GM21786 (cell line): ENCODE results near the gene FFAR3.
"Not testable (repeated sequence)": the region's sequence is repeated elsewhere in the genome, so short reads cannot be mapped to it uniquely, and the experiment has no call there.

Experiments used
- ATAC-seq: cut with Tn5 transposase; IDR thresholded peaks from one replicate; pipeline ENCODE4 v1.9.1; 2021; ENCODE audit not compliant: unreplicated experiment

Gene FFAR3

DNA sequence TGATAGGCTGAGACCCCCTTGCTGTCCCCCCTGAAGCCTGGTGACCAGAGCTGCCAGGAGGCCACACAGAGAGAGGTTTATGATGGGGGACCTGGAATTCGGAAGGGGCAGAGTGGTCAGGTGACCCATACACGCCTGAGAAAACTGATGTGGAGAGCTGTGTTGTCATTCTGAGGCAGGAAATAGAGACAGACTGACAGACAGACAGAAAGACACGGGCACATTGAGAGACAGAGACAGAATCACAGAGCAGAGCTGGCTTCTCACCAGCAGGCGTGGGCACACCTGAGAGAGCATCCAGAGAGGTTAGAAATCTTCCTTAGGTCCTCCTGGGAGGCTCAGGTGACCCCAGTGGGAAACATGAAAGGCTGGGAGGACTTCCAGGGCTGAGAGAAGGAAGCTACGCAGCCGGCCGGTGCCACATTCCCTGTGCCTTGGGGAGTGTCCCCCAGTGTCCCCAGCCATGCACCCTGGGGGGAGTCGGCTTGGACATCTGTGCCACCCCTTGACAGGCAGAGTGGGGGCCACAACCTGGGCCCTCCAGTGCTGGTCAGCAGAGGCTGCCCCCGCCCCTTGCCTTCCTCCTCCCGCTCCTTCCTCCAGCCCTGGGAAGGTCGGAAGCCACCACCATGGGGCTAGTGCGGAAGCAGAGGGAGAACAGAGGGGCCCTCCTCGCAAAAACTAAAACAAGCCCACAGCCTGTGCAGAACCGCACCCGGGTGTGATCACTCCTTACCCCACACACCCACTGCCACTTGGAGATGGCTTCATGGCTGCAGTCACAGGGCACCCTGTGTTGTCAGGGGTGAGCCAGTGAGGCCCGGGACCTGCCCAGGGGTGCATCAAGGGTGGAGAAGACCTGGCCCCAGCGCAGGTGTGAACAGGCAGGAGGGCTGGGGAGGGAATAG is 8.4 kb upstream of the FFAR3 start:
- ATAC-seq = no peak

DNA sequence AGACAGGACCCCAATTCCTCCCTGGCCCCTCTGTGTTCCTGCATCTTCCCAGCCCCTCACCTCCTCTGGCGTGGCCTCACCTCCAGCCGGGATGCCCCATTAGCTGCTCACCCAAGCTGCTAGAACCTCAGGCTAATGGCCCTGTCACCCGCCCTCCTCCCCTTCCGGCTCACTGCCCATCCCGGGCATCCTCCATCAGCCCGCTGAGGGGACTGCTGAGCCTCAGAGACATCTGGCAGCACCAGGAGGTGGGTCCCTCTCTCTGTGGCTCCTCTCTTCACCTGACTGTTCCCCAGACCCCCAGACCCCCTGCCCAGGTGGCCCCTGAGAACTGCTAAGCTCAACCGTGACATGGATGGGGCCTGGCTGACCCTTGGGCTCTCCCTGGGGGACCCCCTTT is 7.7 kb upstream of the FFAR3 start:
- no peak for ATAC-seq

DNA sequence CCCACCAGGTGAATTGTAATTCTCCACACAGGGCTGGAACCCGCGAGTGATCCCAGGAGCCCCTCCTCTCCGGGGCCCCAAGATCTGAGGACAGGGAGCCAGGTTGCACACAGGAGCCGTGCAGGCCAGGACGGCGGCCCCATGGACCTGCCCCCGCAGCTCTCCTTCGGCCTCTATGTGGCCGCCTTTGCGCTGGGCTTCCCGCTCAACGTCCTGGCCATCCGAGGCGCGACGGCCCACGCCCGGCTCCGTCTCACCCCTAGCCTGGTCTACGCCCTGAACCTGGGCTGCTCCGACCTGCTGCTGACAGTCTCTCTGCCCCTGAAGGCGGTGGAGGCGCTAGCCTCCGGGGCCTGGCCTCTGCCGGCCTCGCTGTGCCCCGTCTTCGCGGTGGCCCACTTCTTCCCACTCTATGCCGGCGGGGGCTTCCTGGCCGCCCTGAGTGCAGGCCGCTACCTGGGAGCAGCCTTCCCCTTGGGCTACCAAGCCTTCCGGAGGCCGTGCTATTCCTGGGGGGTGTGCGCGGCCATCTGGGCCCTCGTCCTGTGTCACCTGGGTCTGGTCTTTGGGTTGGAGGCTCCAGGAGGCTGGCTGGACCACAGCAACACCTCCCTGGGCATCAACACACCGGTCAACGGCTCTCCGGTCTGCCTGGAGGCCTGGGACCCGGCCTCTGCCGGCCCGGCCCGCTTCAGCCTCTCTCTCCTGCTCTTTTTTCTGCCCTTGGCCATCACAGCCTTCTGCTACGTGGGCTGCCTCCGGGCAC is 6.7 kb upstream of the FFAR3 start:
- ATAC-seq = no peak

DNA sequence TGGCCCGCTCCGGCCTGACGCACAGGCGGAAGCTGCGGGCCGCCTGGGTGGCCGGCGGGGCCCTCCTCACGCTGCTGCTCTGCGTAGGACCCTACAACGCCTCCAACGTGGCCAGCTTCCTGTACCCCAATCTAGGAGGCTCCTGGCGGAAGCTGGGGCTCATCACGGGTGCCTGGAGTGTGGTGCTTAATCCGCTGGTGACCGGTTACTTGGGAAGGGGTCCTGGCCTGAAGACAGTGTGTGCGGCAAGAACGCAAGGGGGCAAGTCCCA is 6.1 kb upstream of the FFAR3 start:
- no peak for ATAC-seq

DNA sequence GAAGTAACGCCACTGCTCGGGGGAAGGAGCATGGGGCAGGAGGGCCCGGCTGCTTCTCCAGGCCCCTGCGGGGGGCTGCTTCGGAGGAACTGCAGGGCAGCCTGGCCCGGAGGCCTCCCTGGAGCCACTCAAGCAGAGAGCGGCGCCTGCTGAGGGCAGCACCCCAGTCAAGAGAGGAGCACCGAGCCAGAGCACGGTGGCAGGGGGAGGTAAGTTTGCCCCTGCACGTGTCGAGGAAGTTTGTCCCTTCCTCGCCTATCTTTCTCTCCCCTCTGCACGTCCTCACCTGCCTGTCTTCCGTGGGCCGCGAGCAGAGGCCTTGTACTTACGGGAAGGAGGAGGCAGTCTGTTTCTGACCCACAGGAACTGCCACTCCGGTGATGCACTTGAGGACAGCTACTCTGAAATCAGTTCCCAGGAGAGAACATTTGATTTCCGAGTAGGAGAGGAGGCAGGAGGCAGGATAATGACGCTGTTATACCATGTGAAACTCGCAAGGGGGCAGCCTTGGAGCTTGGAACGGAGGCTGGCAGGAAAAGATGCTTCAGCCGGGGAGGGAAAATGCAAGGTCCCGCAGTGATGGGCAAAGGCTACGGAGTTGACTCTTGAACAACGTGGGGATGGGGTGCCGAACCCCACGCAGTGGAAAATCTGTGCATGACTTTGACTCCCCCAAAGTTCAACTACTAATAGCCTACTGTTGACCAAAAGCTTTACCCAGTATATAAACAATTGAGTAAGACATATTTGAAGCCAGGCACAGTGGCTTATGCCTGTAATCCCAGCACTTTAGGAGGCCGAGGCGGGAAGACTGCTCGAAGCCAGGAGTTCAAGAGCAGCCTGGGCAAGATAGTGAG is 5.6 kb upstream of the FFAR3 start:
- no peak for ATAC-seq

DNA sequence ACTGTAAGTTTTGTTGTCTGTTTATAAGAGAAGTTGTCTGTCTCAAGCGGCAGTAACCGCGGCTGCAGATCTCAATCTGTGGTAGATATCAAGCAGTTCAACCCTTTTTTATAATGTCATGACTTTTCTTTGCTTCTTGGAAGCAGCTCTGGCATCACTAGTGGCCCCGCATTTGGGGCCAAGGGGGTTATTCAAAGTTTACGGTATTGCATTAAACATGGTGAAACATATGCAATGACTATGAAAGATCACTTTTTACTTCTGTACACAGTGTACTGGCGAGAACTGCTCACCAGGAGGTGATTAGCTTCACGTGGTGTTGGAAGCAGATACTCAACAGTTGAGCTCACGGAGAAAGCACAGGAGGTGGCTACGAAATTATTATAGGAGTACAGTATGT is 4.6 kb upstream of the FFAR3 start:
- no peak for ATAC-seq

DNA sequence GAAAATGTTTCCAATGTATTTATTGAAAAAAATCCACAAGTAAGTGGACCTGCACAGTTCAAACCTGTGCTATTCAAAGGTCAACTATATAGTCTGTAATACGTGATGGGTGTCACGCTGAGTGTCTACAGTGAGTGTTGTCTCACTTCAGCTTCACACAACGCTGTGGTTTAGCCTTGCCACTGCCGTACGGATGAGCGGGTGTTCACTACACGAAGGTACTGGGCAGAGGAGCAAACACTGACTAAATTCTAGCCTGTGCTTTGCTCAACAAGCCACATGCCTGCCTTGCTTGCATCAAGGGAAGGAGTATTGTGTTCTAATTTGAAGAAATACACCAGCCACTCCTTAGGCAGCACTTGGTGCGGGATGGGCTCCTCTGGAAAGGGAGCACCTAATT is 3.4 kb upstream of the FFAR3 start:
- ATAC-seq = no peak

DNA sequence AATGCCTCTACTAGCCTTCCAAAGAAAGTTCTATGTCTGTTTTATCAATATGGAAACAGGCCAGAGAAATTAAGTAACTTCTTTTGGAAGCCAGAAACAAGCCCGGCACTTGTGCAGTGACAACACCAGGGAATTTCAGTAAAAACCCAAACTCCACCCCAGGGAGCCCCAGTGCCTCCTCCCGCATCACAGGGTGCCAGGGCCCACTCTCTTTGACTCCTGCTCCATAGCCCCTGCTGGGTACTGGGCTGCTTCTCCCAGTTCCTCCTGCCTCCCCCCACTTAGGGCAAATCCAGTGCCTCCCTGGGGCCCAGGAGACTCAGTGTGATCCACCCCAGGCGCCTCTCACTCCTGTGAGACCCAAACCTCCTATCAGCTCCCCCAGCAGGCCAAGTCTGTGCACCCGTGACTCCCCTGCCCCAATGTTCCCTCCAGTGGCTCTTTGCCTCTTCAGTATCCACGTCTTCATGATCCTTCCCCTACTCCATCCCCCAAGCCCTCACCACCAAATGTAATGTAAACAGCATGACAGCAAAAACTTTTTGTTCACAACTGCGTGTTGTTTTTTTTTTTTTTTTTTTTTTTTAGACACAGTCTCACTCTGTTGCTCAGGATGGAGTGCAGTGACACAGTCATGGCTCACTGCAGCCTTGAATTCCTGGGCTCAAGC is 2.3 kb upstream of the FFAR3 start:
- ATAC-seq = no peak

DNA sequence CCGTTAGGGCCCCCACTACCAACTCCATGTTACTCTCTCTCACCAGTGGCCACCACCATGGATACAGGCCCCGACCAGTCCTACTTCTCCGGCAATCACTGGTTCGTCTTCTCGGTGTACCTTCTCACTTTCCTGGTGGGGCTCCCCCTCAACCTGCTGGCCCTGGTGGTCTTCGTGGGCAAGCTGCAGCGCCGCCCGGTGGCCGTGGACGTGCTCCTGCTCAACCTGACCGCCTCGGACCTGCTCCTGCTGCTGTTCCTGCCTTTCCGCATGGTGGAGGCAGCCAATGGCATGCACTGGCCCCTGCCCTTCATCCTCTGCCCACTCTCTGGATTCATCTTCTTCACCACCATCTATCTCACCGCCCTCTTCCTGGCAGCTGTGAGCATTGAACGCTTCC is 574 bp downstream of the FFAR3 start:
- not testable (repeated sequence) for ATAC-seq

DNA sequence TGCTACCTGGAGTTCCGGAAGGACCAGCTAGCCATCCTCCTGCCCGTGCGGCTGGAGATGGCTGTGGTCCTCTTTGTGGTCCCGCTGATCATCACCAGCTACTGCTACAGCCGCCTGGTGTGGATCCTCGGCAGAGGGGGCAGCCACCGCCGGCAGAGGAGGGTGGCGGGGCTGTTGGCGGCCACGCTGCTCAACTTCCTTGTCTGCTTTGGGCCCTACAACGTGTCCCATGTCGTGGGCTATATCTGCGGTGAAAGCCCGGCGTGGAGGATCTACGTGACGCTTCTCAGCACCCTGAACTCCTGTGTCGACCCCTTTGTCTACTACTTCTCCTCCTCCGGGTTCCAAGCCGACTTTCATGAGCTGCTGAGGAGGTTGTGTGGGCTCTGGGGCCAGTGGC is 1.1 kb downstream of the FFAR3 start:
- ATAC-seq = not testable (repeated sequence)

DNA sequence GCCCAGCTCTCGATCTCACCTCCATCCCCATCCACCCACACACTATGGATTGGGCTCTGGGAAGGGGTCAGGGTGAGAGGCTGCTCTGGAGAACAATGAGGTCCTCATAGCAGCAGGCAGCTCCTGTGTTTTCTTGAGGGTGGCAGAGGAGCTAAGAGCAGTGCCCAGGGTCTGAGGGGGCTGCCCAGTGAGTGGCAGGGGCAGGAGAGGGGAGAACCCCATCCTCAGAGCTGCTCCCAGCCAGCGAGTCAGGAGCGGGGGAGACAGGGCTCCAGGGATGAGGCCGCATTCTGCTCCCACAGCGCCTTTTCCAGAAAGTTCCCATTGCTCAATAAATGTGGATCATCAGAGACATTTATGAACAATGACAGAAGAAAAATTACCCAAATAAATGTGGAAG is 1.8 kb downstream of the FFAR3 start:
- not testable (repeated sequence) for ATAC-seq

DNA sequence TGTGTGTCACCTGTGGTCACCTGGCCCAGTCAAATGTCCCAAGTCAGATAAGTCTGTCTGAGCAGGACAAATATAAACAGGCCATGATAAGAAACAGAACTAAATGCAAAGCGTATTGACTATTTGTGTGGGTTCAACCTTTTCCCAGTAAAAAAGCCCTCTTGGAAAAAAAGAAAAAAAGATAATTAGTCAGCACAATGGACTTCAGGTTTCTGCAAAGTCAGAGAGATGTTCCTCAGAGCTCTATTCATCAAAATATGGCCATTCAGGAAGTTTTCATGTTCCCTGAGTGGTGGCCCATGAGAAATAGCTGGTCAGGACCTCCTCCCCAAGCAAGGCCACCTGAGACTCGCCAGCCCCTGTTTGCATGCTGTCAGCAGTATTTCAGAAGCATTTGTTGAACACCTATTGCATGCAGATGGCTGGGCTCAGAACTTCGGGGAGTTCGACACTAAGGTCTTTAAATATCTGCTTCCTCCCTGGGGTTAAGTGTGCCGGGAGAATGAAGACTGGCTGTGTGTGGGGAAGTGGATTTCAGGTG is 2.7 kb downstream of the FFAR3 start:
- ATAC-seq = no peak

DNA sequence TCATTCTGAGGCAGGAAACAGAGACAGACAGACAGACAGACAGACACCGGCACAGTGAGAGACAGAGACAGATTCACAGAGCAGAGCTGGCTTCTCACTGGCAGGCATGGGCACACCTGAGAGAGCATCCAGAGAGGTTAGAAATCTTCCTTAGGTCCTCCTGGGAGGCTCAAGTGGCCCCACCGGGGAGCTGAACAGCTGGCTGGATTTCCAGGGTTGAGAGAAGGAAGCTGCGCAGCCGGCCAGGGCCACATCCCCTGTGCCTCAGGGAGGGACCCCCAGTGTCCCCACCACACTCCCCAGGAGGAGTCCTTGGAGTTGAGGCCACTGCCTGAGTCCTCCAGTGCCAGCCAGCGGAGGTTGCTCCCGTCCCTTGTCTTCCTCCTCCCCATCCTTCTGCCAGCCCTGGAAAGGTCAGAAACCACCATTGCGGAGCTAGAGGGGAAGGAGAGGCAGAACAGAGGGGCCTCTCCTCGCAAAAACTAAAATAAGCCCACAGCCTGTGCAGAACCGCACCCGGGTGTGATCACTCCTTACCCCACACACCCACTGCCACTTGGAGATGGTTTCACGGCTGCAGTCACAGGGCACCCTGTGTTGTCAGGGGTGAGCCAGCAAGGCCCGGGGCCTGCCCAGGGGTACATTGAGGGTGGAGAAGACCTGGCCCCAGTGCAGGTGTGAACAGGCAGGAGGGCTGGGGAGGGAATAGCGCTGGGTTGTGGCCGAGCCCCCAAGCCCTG is 4.2 kb downstream of the FFAR3 start:
- no peak for ATAC-seq

DNA sequence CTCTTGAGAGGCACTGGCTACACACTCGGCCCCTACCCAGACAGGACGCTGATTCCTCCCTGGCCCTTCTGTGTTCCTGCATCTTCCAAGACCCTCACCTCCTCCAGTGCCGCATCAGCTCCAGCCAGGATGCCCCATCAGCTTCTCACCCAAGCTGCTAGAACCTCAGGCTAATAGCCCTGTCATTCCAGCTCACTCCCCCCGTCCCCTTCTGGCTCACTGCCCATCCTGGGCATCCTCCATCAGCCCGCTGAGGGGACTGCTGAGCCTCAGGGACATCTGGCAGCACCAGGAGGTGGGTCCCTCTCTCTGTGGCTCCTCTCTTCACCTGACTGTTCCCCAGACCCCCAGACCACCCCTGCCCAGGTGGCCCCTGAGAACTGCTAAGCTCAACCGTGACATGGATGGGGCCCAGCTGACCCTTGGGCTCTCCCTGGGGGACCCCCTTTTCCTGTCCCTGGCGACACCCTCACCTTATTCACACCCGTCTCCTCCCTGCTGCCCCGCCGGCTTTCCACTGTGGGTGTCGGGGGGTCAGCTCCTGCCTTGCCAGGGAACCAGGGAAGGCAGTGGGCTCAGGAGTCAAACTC is 4.8 kb downstream of the FFAR3 start:
- ATAC-seq = no peak

DNA sequence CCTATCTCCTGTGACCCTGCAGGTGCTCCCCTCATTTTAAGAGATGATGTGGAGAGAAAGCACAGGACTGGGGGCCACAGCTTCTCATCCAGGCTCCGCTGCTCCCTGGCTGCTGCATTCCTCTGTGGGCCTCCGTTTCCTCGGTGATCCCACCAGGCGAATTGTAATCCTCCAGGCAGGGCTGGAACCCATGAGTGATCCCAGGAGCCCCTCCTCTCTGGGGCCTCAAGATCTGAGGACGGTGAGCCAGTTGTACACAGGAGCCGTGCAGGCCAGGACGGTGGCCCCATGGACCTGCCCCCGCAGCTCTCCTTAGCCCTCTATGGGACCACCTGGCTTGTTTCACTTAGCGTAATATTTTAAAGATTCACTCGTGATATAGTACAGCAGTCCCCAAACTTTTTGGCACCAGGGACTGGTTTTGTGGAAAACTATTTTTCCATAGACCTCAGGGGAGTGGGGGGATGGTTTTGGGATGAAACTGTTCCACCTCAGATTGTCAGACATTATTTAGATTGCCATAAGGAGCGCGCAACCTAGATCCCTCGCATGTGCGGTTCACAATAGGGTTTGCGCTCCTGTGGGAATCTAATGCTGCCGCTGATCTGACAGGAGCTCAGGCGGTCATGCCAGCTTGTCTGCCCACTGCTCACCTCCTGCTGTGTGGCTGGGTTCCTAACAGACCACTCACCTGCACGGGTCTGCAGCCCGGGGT is 5.6 kb downstream of the FFAR3 start:
- no peak for ATAC-seq

DNA sequence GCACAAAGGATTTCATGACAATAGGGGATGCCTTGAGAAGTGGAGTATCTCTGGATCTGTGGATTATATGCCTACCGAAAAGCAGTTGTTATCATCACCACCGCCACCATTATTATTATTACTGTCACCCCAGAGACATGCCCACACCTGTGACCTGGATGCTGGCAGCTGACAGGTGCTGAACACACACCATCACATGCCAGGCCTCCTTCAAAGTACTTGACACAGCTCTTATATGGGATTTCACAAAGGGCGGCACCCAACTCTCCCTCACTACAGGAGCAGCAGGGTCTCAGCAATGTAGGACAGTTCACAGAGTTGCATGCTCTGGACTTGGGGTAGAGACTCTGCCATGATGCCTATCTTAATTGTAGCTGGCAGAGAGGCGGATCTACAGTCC is 7.0 kb downstream of the FFAR3 start:
- ATAC-seq = no peak

DNA sequence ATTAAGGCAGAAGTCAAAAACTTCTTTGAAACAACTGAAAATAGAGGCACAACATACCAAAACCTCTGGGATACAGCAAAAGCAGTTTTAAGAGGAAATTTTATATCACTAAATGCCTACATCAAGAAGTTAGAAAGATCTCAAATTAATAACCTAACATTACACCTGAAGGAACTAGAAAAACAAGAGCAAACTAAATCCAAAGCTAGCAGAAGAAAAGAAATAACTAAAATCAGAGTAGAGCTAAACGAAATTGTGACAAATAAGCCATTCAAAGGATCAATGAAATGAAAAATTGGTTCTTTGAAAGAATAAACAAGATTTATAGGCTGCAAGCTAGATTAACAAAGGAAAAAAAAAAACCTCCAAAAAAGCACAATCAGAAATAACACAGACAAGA is 10.1 kb downstream of the FFAR3 start:
- ATAC-seq = no peak

DNA sequence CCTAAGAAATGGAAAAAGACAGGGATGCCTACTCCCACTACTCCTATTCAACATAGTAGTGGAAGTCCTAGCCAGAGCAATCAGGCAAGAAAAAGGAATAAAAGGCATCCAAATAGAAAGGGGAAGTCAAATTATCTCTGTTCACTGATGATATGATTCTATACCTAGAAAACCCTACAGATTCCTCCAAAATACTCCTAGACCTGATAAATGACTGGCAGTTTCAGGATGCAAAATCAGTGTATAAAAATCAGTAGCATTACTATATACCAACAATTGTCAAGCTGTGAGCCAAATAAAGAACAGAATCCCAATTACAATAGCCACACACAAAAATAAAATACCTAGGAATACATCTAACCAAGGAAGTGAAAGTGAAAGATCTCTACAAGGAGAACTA is 11.3 kb downstream of the FFAR3 start:
- no peak for ATAC-seq

DNA sequence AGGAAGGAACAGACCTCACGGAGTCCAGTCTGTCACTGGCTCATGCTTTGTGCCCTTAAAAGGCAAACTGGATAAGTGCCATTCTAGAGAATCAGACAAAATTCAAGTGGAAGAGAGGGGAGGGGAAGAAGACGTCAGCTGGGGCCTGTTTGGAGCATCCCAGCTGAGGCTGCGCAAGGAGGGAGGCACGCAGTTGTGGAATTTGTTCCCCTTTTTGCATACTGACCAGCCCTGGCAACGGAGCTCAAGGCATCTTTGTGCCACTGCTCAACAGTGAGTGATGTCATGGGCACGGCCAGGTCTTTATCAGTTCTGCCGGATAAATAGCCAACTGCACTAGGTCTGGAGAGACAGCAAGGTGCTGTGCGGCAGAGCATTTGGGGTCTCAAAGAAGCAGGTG is 12.5 kb downstream of the FFAR3 start, which contains the start of gene GPR42:
TSS of gene GPR42 (plus strand) at position 347 of the 400 bp plus-strand sequence. CDS start 292 bp downstream, outside the sequence.
- ATAC-seq = no peak
